ENCODE data around the gene CDYL2. TPM values are rescaled to one million over a fixed set of nuclear protein-coding genes. Genes with fewer than 3 reads are reported as not detected.

Gene CDYL2
- total RNA-seq, 1 experiment from 2014 or later: 1.6 TPM

DNA sequence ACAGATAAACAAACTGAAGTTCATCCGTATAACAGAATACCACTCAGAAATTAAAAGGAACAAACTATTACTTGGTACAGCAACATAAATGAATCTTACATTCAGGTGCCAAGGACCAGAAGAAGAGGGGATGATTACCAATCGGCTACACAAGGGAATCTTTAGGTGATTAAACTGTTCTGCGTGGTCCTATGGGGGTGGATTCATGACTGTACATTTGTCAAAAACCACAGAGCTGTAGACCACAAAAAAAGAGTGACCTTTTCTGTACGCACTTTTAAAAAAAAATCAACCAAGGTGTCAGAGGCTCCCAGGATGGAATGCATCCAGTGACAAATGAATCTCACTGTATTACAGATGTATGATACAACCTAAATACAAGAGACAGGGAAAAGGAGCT is 110.8 kb downstream of the CDYL2 start:
- Histone ChIP-seq H3K27me3 (ENCODE audit: control insufficient read depth, insufficient read depth, low read length) (no peaks in the 10 kb centered on the region), H3K36me3 (replicated peaks; ENCODE audit: control insufficient read depth, insufficient read depth, low read length) (no peaks in the 10 kb centered on the region), H3K4me3 (ENCODE audit: insufficient read depth, low read depth, low read length) (no peak overlapping the region)
- no peak for DNase-seq

DNA sequence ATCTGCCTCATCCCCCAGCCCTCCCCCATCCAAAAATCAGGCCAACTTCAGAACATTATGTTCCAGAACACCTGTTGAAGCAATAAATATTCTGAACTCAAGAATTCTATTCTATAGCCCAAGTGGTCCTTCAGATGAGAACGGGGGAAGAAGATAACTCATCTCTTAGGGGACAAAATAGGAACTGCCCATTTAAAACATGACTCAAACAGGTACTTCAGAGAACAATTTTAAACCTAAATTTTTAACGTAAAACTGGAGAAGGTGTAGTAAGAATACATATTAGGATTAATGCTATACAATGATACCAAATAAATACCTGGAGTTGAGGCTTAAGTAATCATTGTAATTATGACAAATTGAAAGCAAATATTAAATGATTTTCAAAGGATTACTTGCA is 112.1 kb downstream of the CDYL2 start:
- Histone ChIP-seq H3K36me3 (replicated peaks; ENCODE audit: control insufficient read depth, insufficient read depth, low read length) (no peaks in the 10 kb centered on the region), H3K27me3 (ENCODE audit: control insufficient read depth, insufficient read depth, low read length) (no peaks in the 10 kb centered on the region), H3K4me3 (ENCODE audit: insufficient read depth, low read depth, low read length) (no peak overlapping the region)
- DNase-seq: no peak

DNA sequence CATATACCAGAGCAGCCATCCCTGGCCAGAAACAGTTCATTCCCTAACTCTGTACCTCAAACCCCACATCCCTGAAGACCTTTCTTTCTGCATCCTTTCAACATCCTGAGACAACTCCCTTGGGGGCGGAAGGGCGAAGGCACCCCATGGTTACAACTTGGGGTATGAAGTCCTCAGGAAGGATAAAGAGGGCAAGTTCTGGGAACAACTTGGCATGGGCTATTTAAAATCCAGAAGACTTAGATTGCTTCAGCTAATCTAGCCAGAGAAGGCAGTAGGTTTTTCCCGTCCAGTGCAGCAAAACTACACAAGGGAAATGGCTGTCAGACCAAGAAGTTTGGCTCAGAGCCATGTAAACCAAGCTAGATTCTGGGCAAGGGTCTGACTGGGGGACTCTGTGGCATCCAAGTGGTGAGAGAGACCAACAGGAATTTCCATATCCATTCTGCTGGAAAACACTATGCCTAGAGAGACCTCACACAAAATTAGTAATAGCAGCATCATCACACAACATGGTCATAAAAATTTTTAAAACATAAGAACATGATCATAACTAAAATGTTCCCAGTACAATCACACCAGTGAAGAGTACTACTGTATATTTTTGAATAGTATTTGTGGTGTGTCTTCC is 113.2 kb downstream of the CDYL2 start:
- no peaks in the 10 kb centered on the region for H3K36me3 ChIP-seq (replicated peaks; ENCODE audit: control insufficient read depth, insufficient read depth, low read length)
- H3K4me3 ChIP-seq (ENCODE audit: insufficient read depth, low read depth, low read length): no peak overlapping the region
- H3K27me3 ChIP-seq (ENCODE audit: control insufficient read depth, insufficient read depth, low read length): no peaks in the 10 kb centered on the region
- DNase-seq: no peak

DNA sequence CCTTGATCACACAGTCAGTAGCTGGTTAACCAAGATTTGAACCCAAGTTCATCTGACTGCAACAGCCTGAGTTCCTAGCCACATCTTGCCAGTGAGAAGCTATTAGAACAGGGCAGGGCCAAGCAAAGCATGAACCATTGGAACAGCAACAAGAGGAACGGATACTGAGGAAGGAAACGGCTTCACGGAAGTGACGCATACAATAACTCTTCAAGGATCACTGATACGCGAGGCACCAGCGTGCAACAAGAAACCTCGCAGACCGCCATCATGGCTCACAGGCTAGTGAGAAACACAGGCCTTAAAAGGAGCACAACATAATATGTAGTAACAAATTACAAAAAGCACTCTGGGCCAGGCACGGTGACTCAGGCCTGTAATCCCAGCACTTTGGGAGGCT is 114.9 kb downstream of the CDYL2 start:
- Histone ChIP-seq H3K36me3 (replicated peaks; ENCODE audit: control insufficient read depth, insufficient read depth, low read length) (no peaks in the 10 kb centered on the region), H3K4me3 (ENCODE audit: insufficient read depth, low read depth, low read length) (no peak overlapping the region), H3K27me3 (ENCODE audit: control insufficient read depth, insufficient read depth, low read length) (no peaks in the 10 kb centered on the region)
- DNase-seq: no peak

DNA sequence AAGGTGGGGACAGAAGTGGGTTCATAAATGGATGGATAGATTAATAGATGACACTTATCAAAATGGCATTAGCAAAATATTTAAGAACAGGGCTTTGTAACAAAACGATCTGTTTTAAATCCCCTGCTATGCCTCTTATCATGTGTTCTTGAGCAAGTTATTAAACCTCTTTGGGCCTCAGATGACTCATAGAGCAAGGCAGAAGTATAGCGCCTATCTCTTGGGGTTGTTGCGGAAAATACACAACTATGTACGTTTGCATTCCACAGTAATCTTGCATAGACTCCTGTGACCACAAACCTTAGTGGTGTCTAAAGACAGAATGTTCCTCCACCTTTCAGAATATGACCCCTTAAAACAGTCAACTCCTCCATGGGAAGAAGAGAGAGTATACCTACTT is 116.8 kb downstream of the CDYL2 start:
- Histone ChIP-seq H3K27me3 (ENCODE audit: control insufficient read depth, insufficient read depth, low read length) (no peaks in the 10 kb centered on the region), H3K4me3 (ENCODE audit: insufficient read depth, low read depth, low read length) (no peak overlapping the region), H3K36me3 (replicated peaks; ENCODE audit: control insufficient read depth, insufficient read depth, low read length) (no peaks in the 10 kb centered on the region)
- no peak for DNase-seq

DNA sequence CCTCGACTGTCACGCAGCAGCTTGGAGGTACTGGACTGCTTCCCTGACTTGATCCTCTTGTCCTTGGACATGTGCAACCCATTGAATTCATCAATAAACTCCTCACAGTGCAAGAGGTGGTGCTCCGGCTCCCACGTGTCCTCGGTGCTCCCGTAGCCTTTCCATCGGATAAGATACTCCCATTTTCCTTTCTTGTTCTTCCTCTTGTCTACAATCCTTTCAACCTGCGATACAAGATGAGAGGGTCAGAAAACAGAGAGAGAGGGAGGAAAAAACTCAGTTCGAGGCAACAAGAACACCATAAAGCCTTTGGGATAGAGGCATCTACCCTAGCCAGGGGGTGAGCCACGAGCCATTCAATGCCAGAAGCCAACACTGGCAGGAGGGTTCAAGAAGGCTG is 119.5 kb downstream of the CDYL2 start:
- H3K36me3 ChIP-seq (replicated peaks; ENCODE audit: control insufficient read depth, insufficient read depth, low read length): no peaks in the 10 kb centered on the region

DNA sequence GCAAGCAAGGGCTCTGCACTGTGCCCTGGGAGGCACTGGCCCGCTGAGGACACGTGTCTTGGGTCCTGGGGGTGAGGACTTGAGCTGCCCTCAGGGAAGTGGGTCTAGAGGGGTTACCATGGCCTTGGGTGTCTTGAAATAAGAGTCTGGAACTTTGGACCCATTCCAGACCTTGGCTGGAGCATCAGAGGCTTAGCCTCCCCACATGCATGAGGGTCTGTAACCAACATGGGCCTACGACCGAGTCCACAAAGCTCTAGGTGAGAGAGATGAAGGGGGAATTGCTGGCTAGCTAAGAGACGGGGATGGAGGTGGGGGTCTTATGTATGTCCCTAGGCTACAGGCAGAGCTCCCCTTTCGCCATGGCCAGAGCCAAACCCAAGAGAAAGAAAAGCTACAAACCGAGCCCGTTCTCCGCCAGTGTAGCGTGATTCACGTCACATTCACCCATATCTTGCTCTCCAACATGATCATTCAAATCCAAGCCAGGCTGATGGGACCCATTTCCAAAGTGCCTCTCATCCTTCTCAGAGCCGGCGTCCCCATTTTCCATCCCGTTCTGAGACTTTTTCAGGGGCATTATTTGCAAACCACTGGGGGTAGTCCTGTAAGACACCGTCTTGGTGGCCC is 120.1 kb downstream of the CDYL2 start:
- no peaks in the 10 kb centered on the region for H3K27me3 ChIP-seq (ENCODE audit: control insufficient read depth, insufficient read depth, low read length)
- no peak overlapping the region for H3K4me3 ChIP-seq (ENCODE audit: insufficient read depth, low read depth, low read length)
- DNase-seq: no peak
- H3K36me3 ChIP-seq (replicated peaks; ENCODE audit: control insufficient read depth, insufficient read depth, low read length): no peaks in the 10 kb centered on the region

More for the DNA sequence above, 119.5 kb downstream of the CDYL2 start:
- DNase-seq: no peak
- Histone ChIP-seq H3K27me3 (ENCODE audit: control insufficient read depth, insufficient read depth, low read length) (no peaks in the 10 kb centered on the region), H3K4me3 (ENCODE audit: insufficient read depth, low read depth, low read length) (no peak overlapping the region)

DNA sequence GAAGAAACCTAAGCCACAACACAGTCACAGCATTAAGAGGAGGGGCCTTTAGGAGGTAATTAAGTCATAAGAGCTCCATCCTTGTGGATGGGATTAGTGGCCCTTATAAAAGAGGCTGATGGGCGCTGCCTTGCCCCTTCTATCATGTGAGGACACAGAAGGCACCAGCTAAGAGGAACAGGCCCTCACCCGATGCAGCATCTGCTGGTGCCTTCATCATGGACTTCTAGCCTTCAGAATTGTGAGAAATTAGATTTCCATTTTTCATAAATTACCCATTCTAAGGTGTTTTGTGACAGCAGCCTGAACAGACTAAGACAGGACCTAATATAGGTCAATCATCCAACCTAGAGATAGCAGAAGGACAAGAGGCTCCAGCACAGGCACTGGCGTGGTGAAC is 120.8 kb downstream of the CDYL2 start:
- no peaks in the 10 kb centered on the region for H3K27me3 ChIP-seq (ENCODE audit: control insufficient read depth, insufficient read depth, low read length)
- H3K36me3 ChIP-seq (replicated peaks; ENCODE audit: control insufficient read depth, insufficient read depth, low read length): no peaks in the 10 kb centered on the region
- no peak for DNase-seq
- H3K4me3 ChIP-seq (ENCODE audit: insufficient read depth, low read depth, low read length): no peak overlapping the region

DNA sequence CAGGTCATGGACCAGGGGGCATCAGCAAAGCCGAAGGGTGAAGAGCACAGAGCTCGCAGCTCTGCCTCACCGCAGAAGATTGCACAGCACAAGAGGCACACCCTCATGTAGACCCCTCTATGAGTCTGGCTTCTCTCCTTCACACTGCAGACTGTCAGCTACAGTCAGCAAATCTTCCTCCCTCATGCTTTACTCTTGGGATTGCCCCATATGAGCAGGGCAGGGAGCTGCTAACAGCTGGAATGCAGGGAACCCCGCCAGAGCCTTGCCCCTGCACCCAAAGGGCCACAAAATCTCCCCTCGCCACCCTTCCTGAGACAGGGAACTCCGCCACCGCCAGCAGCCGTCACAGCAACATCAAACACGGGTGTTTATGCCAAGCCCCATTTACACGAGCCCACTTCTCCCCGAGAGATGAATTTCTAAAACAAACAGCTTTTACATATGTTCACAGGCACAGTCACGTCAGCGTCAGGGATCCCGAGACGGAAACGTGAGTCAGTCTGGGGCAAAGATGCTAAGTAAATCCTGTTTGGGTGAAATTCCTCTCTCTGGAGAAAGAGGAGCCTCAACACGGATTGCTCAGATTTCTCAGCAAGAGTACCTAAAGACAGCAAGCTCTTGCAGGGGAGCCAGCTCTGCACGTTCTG is 121.9 kb downstream of the CDYL2 start:
- Histone ChIP-seq H3K4me3 (ENCODE audit: insufficient read depth, low read depth, low read length) (no peak overlapping the region), H3K27me3 (ENCODE audit: control insufficient read depth, insufficient read depth, low read length) (no peaks in the 10 kb centered on the region), H3K36me3 (replicated peaks; ENCODE audit: control insufficient read depth, insufficient read depth, low read length) (no peaks in the 10 kb centered on the region)
- DNase-seq: no peak

DNA sequence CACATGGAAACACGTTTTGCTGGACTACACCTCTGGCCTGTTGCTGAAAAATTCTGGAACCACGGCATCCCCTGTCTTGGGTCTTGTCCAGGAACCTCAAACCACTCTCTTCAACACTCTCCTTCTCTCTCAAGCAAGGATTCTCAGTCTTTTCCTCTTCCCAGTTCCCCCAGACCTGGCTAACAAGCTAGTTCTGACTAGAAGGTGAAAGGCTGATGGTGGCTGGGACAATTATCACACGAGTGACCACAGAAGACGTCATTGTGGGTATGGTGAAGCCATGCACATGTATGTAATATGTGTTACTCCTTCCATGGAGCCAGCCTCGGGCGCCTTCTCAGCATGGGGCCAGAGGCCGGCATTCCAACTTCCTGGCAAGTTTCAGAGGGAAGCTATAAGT is 123.0 kb downstream of the CDYL2 start:
- Histone ChIP-seq H3K4me3 (ENCODE audit: insufficient read depth, low read depth, low read length) (no peak overlapping the region), H3K36me3 (replicated peaks; ENCODE audit: control insufficient read depth, insufficient read depth, low read length) (no peaks in the 10 kb centered on the region), H3K27me3 (ENCODE audit: control insufficient read depth, insufficient read depth, low read length) (no peaks in the 10 kb centered on the region)
- DNase-seq: no peak

DNA sequence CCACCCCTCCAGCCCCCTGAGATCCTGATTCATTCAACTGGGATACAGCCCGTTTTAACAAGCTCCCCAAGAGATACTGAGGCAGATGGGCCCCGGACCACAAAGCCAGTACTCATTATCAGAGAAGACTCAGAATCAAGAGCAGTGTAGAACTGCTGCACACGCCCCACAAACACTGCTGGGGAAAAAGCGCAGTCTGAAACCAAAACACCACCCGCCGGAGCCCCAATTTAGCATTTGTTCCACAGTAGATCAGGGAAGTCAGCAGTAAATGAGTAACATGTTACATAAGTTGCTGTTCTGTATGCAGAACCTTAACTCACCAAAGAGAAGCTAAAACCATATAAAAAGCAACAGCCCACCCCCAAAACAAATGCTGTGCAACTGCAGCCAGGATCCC is 123.6 kb downstream of the CDYL2 start:
- H3K27me3 ChIP-seq (ENCODE audit: control insufficient read depth, insufficient read depth, low read length): no peaks in the 10 kb centered on the region; the same call in 1 of the 2 replicates
- H3K36me3 ChIP-seq (replicated peaks; ENCODE audit: control insufficient read depth, insufficient read depth, low read length): no peaks in the 10 kb centered on the region
- no peak overlapping the region for H3K4me3 ChIP-seq (ENCODE audit: insufficient read depth, low read depth, low read length)
- no peak for DNase-seq

DNA sequence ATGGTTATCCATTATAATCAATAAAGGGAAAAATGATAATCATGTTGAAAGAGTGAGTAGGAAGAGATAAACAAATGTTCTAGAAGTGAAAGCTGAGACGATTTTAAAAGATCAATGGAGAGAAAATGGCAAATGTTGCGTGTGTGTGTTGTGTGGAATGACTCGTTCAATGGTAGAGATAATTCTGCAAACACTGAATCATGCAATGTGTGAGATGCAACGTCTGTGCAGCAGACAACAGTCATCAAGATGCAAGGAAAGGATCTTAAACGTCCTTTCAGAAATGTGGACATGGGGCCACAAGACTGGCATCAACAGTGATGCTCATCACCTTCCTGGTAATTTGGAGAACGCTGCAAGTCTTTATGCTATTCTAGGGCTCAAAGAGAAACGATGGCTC is 124.4 kb downstream of the CDYL2 start:
- H3K4me3 ChIP-seq (ENCODE audit: insufficient read depth, low read depth, low read length): no peak overlapping the region
- H3K36me3 ChIP-seq (replicated peaks; ENCODE audit: control insufficient read depth, insufficient read depth, low read length): no peaks in the 10 kb centered on the region
- no peaks in the 10 kb centered on the region; the same call in 1 of the 2 replicates for H3K27me3 ChIP-seq (ENCODE audit: control insufficient read depth, insufficient read depth, low read length)
- DNase-seq: no peak

DNA sequence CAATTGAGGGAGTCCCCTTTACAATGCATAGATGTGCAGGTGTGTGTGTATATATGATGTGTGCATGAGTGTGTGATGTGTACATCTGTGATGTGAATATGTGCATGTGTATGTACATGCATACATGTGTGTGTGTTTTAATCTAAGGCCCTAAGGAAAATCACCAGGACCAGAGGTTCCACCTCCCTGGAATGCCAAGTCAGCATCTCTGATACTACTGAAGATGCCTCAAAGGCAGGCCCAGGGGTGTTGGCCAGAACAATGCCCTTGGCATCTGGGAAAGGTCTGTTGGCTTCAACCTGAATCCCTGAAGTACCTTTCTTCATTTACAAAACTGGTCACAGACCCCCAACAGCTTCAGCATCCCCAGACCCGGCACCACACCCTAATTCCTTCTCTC is 129.5 kb downstream of the CDYL2 start:
- Histone ChIP-seq H3K36me3 (replicated peaks; ENCODE audit: control insufficient read depth, insufficient read depth, low read length) (no peaks in the 10 kb centered on the region), H3K27me3 (ENCODE audit: control insufficient read depth, insufficient read depth, low read length) (no peaks in the 10 kb centered on the region; the same call in 1 of the 2 replicates), H3K4me3 (ENCODE audit: insufficient read depth, low read depth, low read length) (no peak overlapping the region)
- no peak for DNase-seq

DNA sequence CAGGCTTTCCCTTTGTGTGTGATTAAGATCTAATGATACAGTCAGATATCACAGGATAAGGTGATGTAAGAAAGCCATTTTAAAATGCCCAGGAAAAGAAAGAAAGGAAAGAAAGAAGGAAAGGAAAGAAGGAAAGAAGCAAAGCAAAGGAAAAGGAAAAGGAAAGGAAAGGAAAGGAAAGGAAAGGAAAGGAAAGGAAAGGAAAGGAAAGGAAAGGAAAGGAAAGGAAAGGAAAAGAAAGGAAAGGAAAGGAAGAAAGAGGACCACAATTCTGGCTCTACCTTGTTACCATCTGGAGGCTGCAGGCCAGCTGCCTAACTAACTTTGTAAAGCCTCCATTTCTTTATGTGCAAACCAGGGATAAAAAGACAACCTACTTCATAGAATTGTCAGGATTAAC is 132.0 kb downstream of the CDYL2 start:
- Histone ChIP-seq H3K4me3 (ENCODE audit: insufficient read depth, low read depth, low read length) (no peak overlapping the region), H3K36me3 (replicated peaks; ENCODE audit: control insufficient read depth, insufficient read depth, low read length) (no peaks in the 10 kb centered on the region), H3K27me3 (ENCODE audit: control insufficient read depth, insufficient read depth, low read length) (no peaks in the 10 kb centered on the region; the same call in 1 of the 2 replicates)
- no peak for DNase-seq

DNA sequence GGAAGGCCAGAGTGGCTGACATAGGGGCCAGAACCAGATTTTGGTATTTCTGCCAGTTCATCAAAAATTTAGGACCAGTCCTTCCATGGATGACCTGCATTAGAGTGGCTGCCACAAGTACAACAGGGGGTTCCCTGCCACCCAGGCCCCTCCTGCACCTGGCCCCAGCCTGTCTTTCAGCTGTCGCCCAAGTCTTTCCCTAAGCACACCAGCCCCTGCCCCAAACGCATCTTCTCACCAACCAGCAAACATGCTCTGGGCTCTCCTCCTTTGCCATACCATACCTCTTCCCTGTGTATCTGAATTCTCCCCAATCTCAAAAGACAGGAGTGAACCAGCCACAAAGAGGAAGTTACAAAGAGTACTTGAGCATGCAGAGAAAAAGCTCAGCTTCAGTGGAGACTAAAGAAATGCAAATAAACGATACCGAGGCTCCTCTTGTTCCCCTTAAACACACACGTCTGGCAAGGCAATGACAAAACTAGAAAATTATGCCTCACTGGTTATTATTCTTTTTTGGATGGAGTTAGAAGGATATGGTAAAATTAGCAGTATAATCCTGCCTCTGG is 133.0 kb downstream of the CDYL2 start:
- no peak for DNase-seq
- Histone ChIP-seq H3K27me3 (ENCODE audit: control insufficient read depth, insufficient read depth, low read length) (no peaks in the 10 kb centered on the region; the same call in 1 of the 2 replicates), H3K4me3 (ENCODE audit: insufficient read depth, low read depth, low read length) (no peak overlapping the region)

More for the DNA sequence above, 133.0 kb downstream of the CDYL2 start:
- H3K36me3 ChIP-seq (replicated peaks; ENCODE audit: control insufficient read depth, insufficient read depth, low read length): no peaks in the 10 kb centered on the region

Data from H7 (cell line).